Activated naive CD4-positive, alpha-beta T cell treated with anti-CD3 and anti-CD28 coated beads for 36 hours (primary cell): ENCODE measurements around the gene ZMAT5. TPM values are rescaled to one million over a fixed set of nuclear protein-coding genes. Genes with fewer than 3 reads are reported as not detected.

Experiments used
- CTCF ChIA-PET: fragments of 350-600 bp; sonication (Branson Sonifier 250); formaldehyde crosslinking; loops from one replicate; lab custom pipeline; 2021; ENCODE audit warnings: antibody characterized with exemption; lab: Charles Lee
- DNase-seq: peaks from one replicate; pipeline ENCODE4 v3.0.0-alpha.2; 2020
- H3K27ac Mint-ChIP-seq: one replicate; pipeline ENCODE4 v1.8.0; 2021; ENCODE audit warnings: mild to moderate bottlenecking, mixed read lengths
- H3K27me3 Mint-ChIP-seq: one replicate; pipeline ENCODE4 v1.8.0; 2021; ENCODE audit warnings: low read depth, mixed read lengths
- H3K36me3 Mint-ChIP-seq: one replicate; pipeline ENCODE4 v1.8.0; 2021; ENCODE audit warnings: low read depth, mixed read lengths
- H3K4me1 Mint-ChIP-seq: one replicate; pipeline ENCODE4 v1.8.0; 2021; ENCODE audit warnings: low read depth, mixed read lengths
- H3K4me3 Mint-ChIP-seq: one replicate; pipeline ENCODE4 v1.8.0; 2021; ENCODE audit warnings: mild to moderate bottlenecking, moderate library complexity, mixed read lengths
- H3K9me3 Mint-ChIP-seq: one replicate; pipeline ENCODE4 v1.8.0; 2021; ENCODE audit warnings: mixed read lengths
- intact Hi-C: fragments of 100-400 bp; cut with micrococcal nuclease; formaldehyde crosslinking; loops from one replicate; pipeline ENCODE4 v1.15.1; 2023
- total RNA-seq, 2 experiments: library from RNA; stranded (reverse); gene quantifications; one replicate each; pipeline ENCODE4 v1.2.3, GENCODE V29; 2021

Gene ZMAT5
- total RNA-seq, 2 experiments from 2014 or later: 14.3 to 15.3 TPM

- Mint-ChIP-seq H3K27ac (no peak overlapping the region), H3K4me1 (no peaks in the 10 kb centered on the region), H3K4me3 (no peak overlapping the region), H3K9me3 (no peaks in the 10 kb centered on the region), H3K36me3 (peaks cover 29% of the 10 kb centered on the region), H3K27me3 (no peaks in the 10 kb centered on the region)
- CTCF ChIA-PET: interaction anchor here (0.9 kb wide), 1 partner anchor 287 kb away, joined by 3 read pairs; no protein-coding TSS in a partner anchor
- no peak for DNase-seq
- intact Hi-C loops: no loop called here
Measured at GRCh38 chr22:29801153-29801552, 34.3 kb upstream of the ZMAT5 start.

GRCh38 chr22:29799217-29799680 lies 32.4 kb upstream of the ZMAT5 start:
- DNase-seq: no peak
- Mint-ChIP-seq H3K9me3 (no peaks in the 10 kb centered on the region), H3K4me1 (no peaks in the 10 kb centered on the region), H3K27ac (no peak overlapping the region), H3K4me3 (no peak overlapping the region), H3K27me3 (no peaks in the 10 kb centered on the region), H3K36me3 (peaks cover 19% of the 10 kb centered on the region)
- intact Hi-C loops: no loop called here
- CTCF ChIA-PET: no interaction called here

GRCh38 chr22:29798801-29799200 lies 32.0 kb upstream of the ZMAT5 start:
- CTCF ChIA-PET: no interaction called here
- Mint-ChIP-seq H3K27me3 (no peaks in the 10 kb centered on the region), H3K9me3 (no peaks in the 10 kb centered on the region), H3K36me3 (peaks cover 19% of the 10 kb centered on the region), H3K4me1 (no peaks in the 10 kb centered on the region), H3K27ac (no peak overlapping the region), H3K4me3 (no peak overlapping the region)
- DNase-seq: no peak
- intact Hi-C loops: no loop called here

GRCh38 chr22:29798318-29798717 lies 31.5 kb upstream of the ZMAT5 start:
- no peak overlapping the region for H3K4me3 Mint-ChIP-seq
- DNase-seq: no peak
- CTCF ChIA-PET: no interaction called here
- H3K9me3 Mint-ChIP-seq: no peaks in the 10 kb centered on the region
- intact Hi-C loops: no loop called here
- no peaks in the 10 kb centered on the region for H3K4me1 Mint-ChIP-seq
- no peak overlapping the region for H3K27ac Mint-ChIP-seq
- no peaks in the 10 kb centered on the region for H3K27me3 Mint-ChIP-seq
- H3K36me3 Mint-ChIP-seq: peaks cover 14% of the 10 kb centered on the region

- Mint-ChIP-seq H3K4me1 (no peaks in the 10 kb centered on the region), H3K9me3 (no peaks in the 10 kb centered on the region), H3K4me3 (no peak overlapping the region), H3K27ac (no peak overlapping the region), H3K27me3 (no peaks in the 10 kb centered on the region), H3K36me3 (peaks cover 19% of the 10 kb centered on the region)
- intact Hi-C loops: no loop called here
- no peak for DNase-seq
- CTCF ChIA-PET: no interaction called here
Measured at GRCh38 chr22:29797351-29797750, 30.5 kb upstream of the ZMAT5 start.

- no peaks in the 10 kb centered on the region for H3K9me3 Mint-ChIP-seq
- CTCF ChIA-PET: interaction anchor here (1.1 kb wide), 1 partner anchor 293 kb away, joined by 3 read pairs; no protein-coding TSS in a partner anchor
- no peaks in the 10 kb centered on the region for H3K4me1 Mint-ChIP-seq
- no peak overlapping the region for H3K27ac Mint-ChIP-seq
- H3K4me3 Mint-ChIP-seq: no peak overlapping the region
- intact Hi-C loops: no loop called here
- no peak for DNase-seq
- H3K27me3 Mint-ChIP-seq: no peaks in the 10 kb centered on the region
- peaks cover 22% of the 10 kb centered on the region for H3K36me3 Mint-ChIP-seq
Measured at GRCh38 chr22:29795663-29796062, 28.9 kb upstream of the ZMAT5 start.

GRCh38 chr22:29793396-29793795 lies 26.6 kb upstream of the ZMAT5 start:
- Mint-ChIP-seq H3K9me3 (no peaks in the 10 kb centered on the region), H3K36me3 (peaks cover 30% of the 10 kb centered on the region), H3K27me3 (no peaks in the 10 kb centered on the region), H3K4me3 (no peak overlapping the region), H3K4me1 (no peaks in the 10 kb centered on the region), H3K27ac (no peak overlapping the region)
- CTCF ChIA-PET: no interaction called here
- intact Hi-C loops: no loop called here
- no peak for DNase-seq

DNA sequence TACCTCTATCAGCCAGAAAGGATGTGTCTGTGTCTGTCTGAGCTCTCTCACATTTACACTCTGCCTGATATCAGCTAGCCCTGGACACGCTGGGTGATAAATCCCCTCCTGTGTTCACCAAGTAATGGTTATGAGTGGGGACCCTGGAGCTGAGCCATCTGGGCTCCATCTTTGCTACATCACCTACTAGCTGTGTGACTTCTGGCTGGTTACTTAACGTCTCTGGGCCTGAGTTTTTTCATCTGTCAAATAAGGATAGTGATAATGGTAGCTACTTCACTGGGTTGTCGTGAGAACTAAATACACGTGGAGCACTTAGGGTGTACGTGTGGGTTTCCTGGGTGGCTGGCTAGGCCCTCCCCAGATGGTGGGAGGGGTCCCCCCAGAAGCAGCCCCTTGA lies 23.3 kb upstream of the ZMAT5 start:
- DNase-seq: no peak
- Mint-ChIP-seq H3K27ac (peak overlapping the region; percentile 46), H3K9me3 (no peaks in the 10 kb centered on the region), H3K4me3 (no peak overlapping the region), H3K27me3 (no peaks in the 10 kb centered on the region), H3K4me1 (no peaks in the 10 kb centered on the region), H3K36me3 (peaks cover 28% of the 10 kb centered on the region)
- intact Hi-C loops: no loop called here
- CTCF ChIA-PET: interaction anchor here (1.6 to 2.3 kb wide), 2 partner anchors 8 to 154 kb away, joined by 3 to 6 read pairs; no protein-coding TSS in a partner anchor

DNA sequence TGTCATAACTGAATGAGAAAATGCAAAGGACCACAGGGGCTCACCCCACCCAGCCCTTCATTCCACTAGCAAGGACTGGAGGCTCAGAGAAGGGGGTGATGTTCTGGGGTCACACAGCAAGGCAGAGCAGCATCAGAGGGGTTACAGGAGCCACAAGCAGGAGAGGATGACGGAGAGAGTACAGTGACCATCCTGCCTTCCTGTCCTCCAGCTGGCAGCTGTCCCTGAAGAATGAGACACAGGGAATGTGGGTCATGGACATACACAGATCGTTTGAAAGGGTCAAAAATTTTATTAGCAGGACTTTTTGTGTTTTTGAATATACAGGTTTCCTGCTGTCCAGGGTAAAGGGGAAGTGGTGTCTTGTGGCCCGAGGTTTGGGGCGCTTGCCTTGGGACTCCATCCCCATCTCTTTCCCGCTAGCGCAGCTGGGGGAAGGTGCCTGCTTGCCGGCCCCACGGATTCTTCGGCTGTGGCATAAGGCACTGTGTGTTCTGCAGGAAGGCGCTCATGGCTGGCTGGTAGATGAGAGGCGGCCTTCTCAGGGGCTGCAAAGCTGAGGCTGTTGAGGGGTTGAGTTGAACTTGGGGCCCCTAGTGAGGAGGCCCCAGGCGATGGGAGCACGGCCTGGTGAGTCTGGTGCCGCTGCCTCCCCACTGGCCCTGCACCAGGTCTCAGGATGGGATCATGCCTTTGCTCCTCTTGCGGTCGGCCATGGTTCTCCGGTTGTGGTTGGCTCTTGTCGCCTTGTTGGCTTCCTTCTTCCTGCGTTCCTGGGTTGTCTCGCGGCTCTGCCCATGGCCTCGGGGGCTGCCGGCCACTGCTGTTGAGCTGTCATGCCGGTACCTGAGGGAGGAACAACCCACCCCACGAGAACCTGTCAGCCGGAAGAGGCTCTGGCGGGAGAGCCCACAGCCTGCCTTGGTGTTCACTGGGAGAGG lies 21.8 kb upstream of the ZMAT5 start:
- Mint-ChIP-seq H3K27ac (no peak overlapping the region), H3K27me3 (no peaks in the 10 kb centered on the region), H3K4me1 (no peaks in the 10 kb centered on the region), H3K9me3 (no peaks in the 10 kb centered on the region), H3K4me3 (no peak overlapping the region), H3K36me3 (peaks cover 28% of the 10 kb centered on the region)
- intact Hi-C loops: no loop called here
- CTCF ChIA-PET: no interaction called here
- DNase-seq: no peak

- Mint-ChIP-seq H3K9me3 (no peaks in the 10 kb centered on the region), H3K27me3 (no peaks in the 10 kb centered on the region), H3K27ac (no peak overlapping the region), H3K4me3 (no peak overlapping the region), H3K36me3 (peaks cover 23% of the 10 kb centered on the region), H3K4me1 (no peaks in the 10 kb centered on the region)
- CTCF ChIA-PET: no interaction called here
- intact Hi-C loops: no loop called here
- DNase-seq: no peak
Measured at GRCh38 chr22:29787371-29787980, 20.7 kb upstream of the ZMAT5 start.

- CTCF ChIA-PET: no interaction called here
- Mint-ChIP-seq H3K27ac (no peak overlapping the region), H3K27me3 (no peaks in the 10 kb centered on the region), H3K4me1 (no peaks in the 10 kb centered on the region), H3K4me3 (no peak overlapping the region), H3K36me3 (peaks cover 13% of the 10 kb centered on the region), H3K9me3 (no peaks in the 10 kb centered on the region)
- no peak for DNase-seq
- intact Hi-C loops: no loop called here
Measured at GRCh38 chr22:29786031-29786430, 19.2 kb upstream of the ZMAT5 start.

- Mint-ChIP-seq H3K9me3 (no peaks in the 10 kb centered on the region), H3K36me3 (peaks cover 5% of the 10 kb centered on the region), H3K4me1 (no peaks in the 10 kb centered on the region), H3K27ac (no peak overlapping the region), H3K27me3 (no peaks in the 10 kb centered on the region), H3K4me3 (no peak overlapping the region)
- no peak for DNase-seq
- CTCF ChIA-PET: no interaction called here
- intact Hi-C loops: no loop called here
Measured at GRCh38 chr22:29784451-29785361, 17.9 kb upstream of the ZMAT5 start.
